HEK293 (cell line): Measurements from ENCODE around the gene SLC7A1.
A peak's percentile ranks its signal among the peaks of the same experiment; 100 is the strongest.

Experiments used
- CTCF ChIA-PET: fragments of 350-600 bp; formaldehyde crosslinking; extraction: SDS; loops from one replicate; lab custom pipeline; 2021; ENCODE audit warnings: antibody characterized with exemption; lab: Yijun Ruan, JAX
- POLR2A ChIA-PET: fragments of 300-600 bp; formaldehyde crosslinking; extraction: SDS; loops from one replicate; lab custom pipeline; 2020; ENCODE audit warnings: antibody characterized with exemption, inconsistent platforms; lab: Yijun Ruan, JAX
- H3K27ac ChIP-seq: fragments of 200-500 bp; sonication (Bioruptor generic); 2 replicates; pipeline ENCODE4 v1.5.1; 2014; ENCODE audit warnings: low read depth, low read length, control low read depth, inconsistent platforms; ENCODE audit errors: extremely low read depth
- H3K36me3 ChIP-seq, 2 experiments: fragments of 200-500 bp in 1 of 2; sonication (Bioruptor generic) in 1 of 2; 1 replicate in 1 of 2; 2 replicates in 1 of 2; pipeline ENCODE4 v1.5.1; 2014 to 2017; ENCODE audit warnings: inconsistent platforms in 2 of 2, low read length in 2 of 2; ENCODE audit not compliant: control insufficient read depth in 2 of 2, insufficient read depth in 1 of 2
- H3K4me1 ChIP-seq: fragments of 200-500 bp; sonication (Bioruptor generic); 2 replicates; pipeline ENCODE4 v1.5.1; 2014; ENCODE audit warnings: mild to moderate bottlenecking, low read length, inconsistent platforms; ENCODE audit not compliant: control insufficient read depth, insufficient read depth
- H3K4me3 ChIP-seq: 2 replicates; pipeline ENCODE4 v1.5.1; 2011; ENCODE audit warnings: low read depth, mild to moderate bottlenecking, control low read depth, low read length, moderate library complexity
- H3K9me3 ChIP-seq: fragments of 200-500 bp; sonication (Bioruptor generic); 2 replicates; pipeline ENCODE4 v1.5.1; 2014; ENCODE audit warnings: low read depth, low read length, inconsistent platforms; ENCODE audit not compliant: control insufficient read depth, insufficient read depth
- GLIS2 ChIP-seq: fragments of 450-650 bp; formaldehyde crosslinking; IDR thresholded peaks from 2 replicates; pipeline ENCODE4 v1.5.1; 2016; ENCODE audit warnings: missing biosample characterization, missing genetic modification characterization
- MYNN ChIP-seq: fragments of 450-650 bp; formaldehyde crosslinking; IDR thresholded peaks from 2 replicates; pipeline ENCODE4 v1.5.1; 2016; ENCODE audit warnings: missing biosample characterization, missing genetic modification characterization, borderline replicate concordance
- YY2 ChIP-seq: fragments of 450-650 bp; formaldehyde crosslinking; IDR thresholded peaks from 2 replicates; pipeline ENCODE4 v1.5.1; 2016; ENCODE audit warnings: missing biosample characterization, missing genetic modification characterization
- ZBTB1 ChIP-seq: fragments of 450-650 bp; formaldehyde crosslinking; IDR thresholded peaks from 2 replicates; pipeline ENCODE4 v1.5.1; 2016; ENCODE audit warnings: missing biosample characterization, missing genetic modification characterization
- ZBTB48 ChIP-seq: fragments of 450-650 bp; formaldehyde crosslinking; IDR thresholded peaks from 2 replicates; pipeline ENCODE4 v1.5.1; 2016; ENCODE audit warnings: missing biosample characterization, missing genetic modification characterization
- ZFP3 ChIP-seq: fragments of 450-650 bp; formaldehyde crosslinking; IDR thresholded peaks from 2 replicates; pipeline ENCODE4 v1.5.1; 2016; ENCODE audit warnings: low read depth, missing biosample characterization, missing genetic modification characterization
- ZFP41 ChIP-seq: fragments of 450-650 bp; formaldehyde crosslinking; IDR thresholded peaks from 2 replicates; pipeline ENCODE4 v1.5.1; 2016; ENCODE audit warnings: missing biosample characterization, missing genetic modification characterization, borderline replicate concordance
- ZNF10 ChIP-seq: fragments of 450-650 bp; formaldehyde crosslinking; IDR thresholded peaks from 2 replicates; pipeline ENCODE4 v1.5.1; 2017; ENCODE audit warnings: missing biosample characterization, missing genetic modification characterization
- ZNF121 ChIP-seq: fragments of 450-650 bp; formaldehyde crosslinking; IDR thresholded peaks from 2 replicates; pipeline ENCODE4 v1.5.1; 2016; ENCODE audit warnings: missing biosample characterization, missing genetic modification characterization
- ZNF140 ChIP-seq: fragments of 450-650 bp; formaldehyde crosslinking; IDR thresholded peaks from 2 replicates; pipeline ENCODE4 v1.5.1; 2016; ENCODE audit warnings: missing biosample characterization, missing genetic modification characterization
- ZNF175 ChIP-seq: fragments of 450-650 bp; formaldehyde crosslinking; IDR thresholded peaks from 2 replicates; pipeline ENCODE4 v1.5.1; 2016; ENCODE audit warnings: missing biosample characterization, missing genetic modification characterization
- ZNF184 ChIP-seq: fragments of 450-650 bp; IDR thresholded peaks from 2 replicates; pipeline ENCODE4 v1.5.1; 2018; ENCODE audit warnings: missing biosample characterization, mild to moderate bottlenecking, missing genetic modification characterization
- ZNF214 ChIP-seq: fragments of 450-650 bp; formaldehyde crosslinking; IDR thresholded peaks from 2 replicates; pipeline ENCODE4 v1.5.1; 2017; ENCODE audit warnings: missing biosample characterization, mild to moderate bottlenecking, missing genetic modification characterization, borderline replicate concordance
- ZNF221 ChIP-seq: fragments of 450-650 bp; formaldehyde crosslinking; IDR thresholded peaks from 2 replicates; pipeline ENCODE4 v1.5.1; 2017; ENCODE audit warnings: missing biosample characterization, missing genetic modification characterization, borderline replicate concordance
- ZNF311 ChIP-seq: fragments of 450-650 bp; formaldehyde crosslinking; IDR thresholded peaks from 2 replicates; pipeline ENCODE4 v1.5.1; 2017; ENCODE audit warnings: missing biosample characterization, missing genetic modification characterization, borderline replicate concordance
- ZNF37A ChIP-seq: fragments of 450-650 bp; IDR thresholded peaks from 2 replicates; pipeline ENCODE4 v1.5.1; 2018; ENCODE audit warnings: missing biosample characterization, missing genetic modification characterization
- ZNF423 ChIP-seq: fragments of 450-650 bp; formaldehyde crosslinking; IDR thresholded peaks from 2 replicates; pipeline ENCODE4 v1.5.1; 2016; ENCODE audit warnings: missing biosample characterization, missing genetic modification characterization
- ZNF600 ChIP-seq: fragments of 450-650 bp; formaldehyde crosslinking; IDR thresholded peaks from 2 replicates; pipeline ENCODE4 v1.5.1; 2016; ENCODE audit warnings: missing biosample characterization, missing genetic modification characterization
- ZNF660 ChIP-seq: fragments of 450-650 bp; IDR thresholded peaks from 2 replicates; pipeline ENCODE4 v1.5.1; 2018; ENCODE audit warnings: missing biosample characterization, mild to moderate bottlenecking, missing genetic modification characterization
- ZNF670 ChIP-seq: fragments of 450-650 bp; formaldehyde crosslinking; IDR thresholded peaks from 2 replicates; pipeline ENCODE4 v1.5.1; 2016; ENCODE audit warnings: missing biosample characterization, missing genetic modification characterization, low read depth
- ZNF76 ChIP-seq: fragments of 450-650 bp; formaldehyde crosslinking; IDR thresholded peaks from 2 replicates; pipeline ENCODE4; 2016; ENCODE audit warnings: low read depth, missing biosample characterization, missing genetic modification characterization, borderline replicate concordance
- ZNF837 ChIP-seq: fragments of 450-650 bp; formaldehyde crosslinking; IDR thresholded peaks from 2 replicates; pipeline ENCODE4 v1.5.1; 2016; ENCODE audit warnings: missing biosample characterization, missing genetic modification characterization
- ZSCAN5A ChIP-seq: fragments of 450-650 bp; formaldehyde crosslinking; IDR thresholded peaks from 2 replicates; pipeline ENCODE4 v1.5.1; 2016; ENCODE audit warnings: missing biosample characterization, missing genetic modification characterization

SLC7A1 gene

GRCh38 chr13:29563941-29564340 lies 31.5 kb downstream of the SLC7A1 start:
- POLR2A ChIA-PET, result no interaction called here
- Histone ChIP-seq H3K9me3 (no peaks in the 10 kb centered on the region), H3K27ac (no peak overlapping the region), H3K36me3 (no peaks in the 10 kb centered on the region), H3K4me1 (peaks cover 10% of the 10 kb centered on the region), H3K4me3 (no peak overlapping the region)
- CTCF ChIA-PET, result no interaction called here
- TF ChIP-seq MYNN (tag by site-specific recombination), result no peak
- no peak for TF ChIP-seq ZBTB48
- TF ChIP-seq ZNF670, result no peak
- TF ChIP-seq ZFP41, result no peak
- TF ChIP-seq ZNF837 (tag by site-specific recombination), result no peak

- Histone ChIP-seq H3K9me3 (no peaks in the 10 kb centered on the region), H3K4me3 (no peak overlapping the region), H3K36me3 (no peaks in the 10 kb centered on the region), H3K27ac (no peak overlapping the region)
- ChIA-PET POLR2A (no interaction called here), CTCF (no interaction called here)
- no peak for TF ChIP-seq ZNF311
- no peak for TF ChIP-seq ZFP3 (tag by site-specific recombination)
- no peak for TF ChIP-seq ZNF221 (tag by site-specific recombination)
- TF ChIP-seq ZNF140 (tag by site-specific recombination), result no peak
- TF ChIP-seq, all 188 proteins: peak for 0
- H3K4me1 ChIP-seq, result peaks cover 10% of the 10 kb centered on the region
Observed at GRCh38 chr13:29562786-29563438, 32.6 kb downstream of the SLC7A1 start.

GRCh38 chr13:29561918-29562317 lies 33.6 kb downstream of the SLC7A1 start:
- CTCF ChIA-PET, result no interaction called here
- Histone ChIP-seq H3K9me3 (no peaks in the 10 kb centered on the region), H3K27ac (no peak overlapping the region)
- TF ChIP-seq ZNF76 (tag by site-specific recombination) (no peak), ZNF600 (tag by site-specific recombination) (peak; percentile 40; the same call in 1 of the 2 replicates), ZNF10 (tag by site-specific recombination) (peak; percentile 95)
- TF ChIP-seq, all 188 proteins: peak for 2
- Histone ChIP-seq H3K36me3 (no peaks in the 10 kb centered on the region), H3K4me3 (no peak overlapping the region), H3K4me1 (peaks cover 10% of the 10 kb centered on the region)
- POLR2A ChIA-PET, result no interaction called here

GRCh38 chr13:29556742-29557141 lies 38.7 kb downstream of the SLC7A1 start:
- Histone ChIP-seq H3K4me1 (no peaks in the 10 kb centered on the region), H3K9me3 (no peaks in the 10 kb centered on the region), H3K27ac (no peak overlapping the region), H3K4me3 (no peak overlapping the region), H3K36me3 (peaks cover 0 to 13% of the 10 kb centered on the region in 2 experiments; a peak in 1 of 3 replicates)
- POLR2A ChIA-PET, result no interaction called here
- CTCF ChIA-PET, result interaction anchor here (1.3 kb wide), 1 partner anchor 8 kb away, joined by 5 read pairs; no protein-coding TSS in a partner anchor
- no peak for TF ChIP-seq YY2 (tag by site-specific recombination)
- no peak for TF ChIP-seq ZBTB1
- TF ChIP-seq ZNF121 (tag by site-specific recombination), result no peak
- no peak for TF ChIP-seq ZNF660 (tag by site-specific recombination)
- TF ChIP-seq ZSCAN5A (tag by site-specific recombination), result no peak
- no peak for TF ChIP-seq ZNF37A (tag by site-specific recombination)
- TF ChIP-seq ZNF184 (tag by site-specific recombination), result no peak
- no peak for TF ChIP-seq ZNF175 (tag by site-specific recombination)
- TF ChIP-seq ZNF423 (tag by site-specific recombination), result no peak
- TF ChIP-seq ZNF214, result no peak
- TF ChIP-seq GLIS2 (tag by site-specific recombination), result no peak
- no peak for TF ChIP-seq ZNF670
